CD14-positive monocyte (primary cell): ENCODE measurements around the gene MCCC2. TPM values are rescaled to one million over a fixed set of nuclear protein-coding genes. Genes with fewer than 3 reads are reported as not detected.

ENCODE experiments used
- DNase-seq, 3 donors: peaks; one replicate each; pipeline ENCODE4 v3.0.0-alpha.2; 2011 to 2022
- H2AFZ ChIP-seq: 2 replicates; pipeline ENCODE4 v1.6.0; 2012; ENCODE audit warnings: mild to moderate bottlenecking, low read depth, low read length, inconsistent platforms; ENCODE audit not compliant: insufficient read depth, poor library complexity, severe bottlenecking
- H3K27ac ChIP-seq, 2 donors: 1 replicate in 1 of 2; 2 replicates in 1 of 2; pipeline ENCODE4 v1.5.1; 2012 to 2013; ENCODE audit warnings: low read length in 2 of 2, control low read depth in 1 of 2, inconsistent platforms in 1 of 2, low read depth in 1 of 2, mild to moderate bottlenecking in 1 of 2
- H3K27me3 ChIP-seq, 2 donors: one replicate each; pipeline versions ENCODE4 v1.6.0 to v1.6.1; 2011 to 2013; ENCODE audit warnings: low read length in 2 of 2; ENCODE audit not compliant: control insufficient read depth in 2 of 2, insufficient read depth in 2 of 2
- H3K36me3 ChIP-seq, 2 donors: replicated peaks in 1 of 2; 1 replicate in 1 of 2; 2 replicates in 1 of 2; pipeline versions ENCODE4 v1.5.1 to v1.6.1; 2012 to 2013; ENCODE audit warnings: low read length in 2 of 2, control low read depth in 1 of 2, inconsistent platforms in 1 of 2, mild to moderate bottlenecking in 1 of 2; ENCODE audit not compliant: insufficient read depth in 2 of 2, control insufficient read depth in 1 of 2
- H3K4me1 ChIP-seq, 2 donors: 1 replicate in 1 of 2; 2 replicates in 1 of 2; pipeline versions ENCODE4 v1.5.1 to v1.6.1; 2012 to 2013; ENCODE audit warnings: low read length in 2 of 2, control low read depth in 1 of 2, inconsistent platforms in 1 of 2, mild to moderate bottlenecking in 1 of 2, moderate library complexity in 1 of 2; ENCODE audit not compliant: insufficient read depth in 2 of 2, control insufficient read depth in 1 of 2
- H3K4me2 ChIP-seq: replicated peaks from 2 replicates; pipeline ENCODE3; 2012; ENCODE audit warnings: low read length, moderate library complexity, mild to moderate bottlenecking; ENCODE audit not compliant: poor library complexity, severe bottlenecking; ENCODE audit errors: extremely low read depth
- H3K4me3 ChIP-seq, 3 experiments: fragments of 200-600 bp in 1 of 3; sonication (generic) in 1 of 3; replicated peaks in 1 of 3; 1 replicate in 2 of 3; 2 replicates in 1 of 3; pipeline ENCODE4 v1.5.1; 2011 to 2013; ENCODE audit warnings: low read length in 3 of 3, mild to moderate bottlenecking in 3 of 3, control low read depth in 2 of 3, low read depth in 2 of 3, inconsistent platforms in 1 of 3, moderate library complexity in 1 of 3
- H3K79me2 ChIP-seq: 2 replicates; pipeline ENCODE4 v1.6.0; 2012; ENCODE audit warnings: mild to moderate bottlenecking, control low read depth, inconsistent platforms, low read length, moderate library complexity; ENCODE audit not compliant: insufficient read depth
- H3K9ac ChIP-seq: 2 replicates; pipeline ENCODE4 v1.6.0; 2017; ENCODE audit warnings: low read length, mild to moderate bottlenecking; ENCODE audit not compliant: insufficient read depth, poor library complexity, severe bottlenecking
- H3K9me3 ChIP-seq, 2 donors: replicated peaks in 1 of 2; 1 replicate in 1 of 2; 2 replicates in 1 of 2; pipeline versions ENCODE4 v1.5.1 to v1.6.1; 2012 to 2013; ENCODE audit warnings: low read length in 2 of 2, control low read depth in 1 of 2; ENCODE audit not compliant: control insufficient read depth in 1 of 2, insufficient read depth in 1 of 2
- H4K20me1 ChIP-seq: 2 replicates; pipeline ENCODE4 v1.6.0; 2012; ENCODE audit warnings: mild to moderate bottlenecking, low read length, control low read depth, moderate library complexity; ENCODE audit not compliant: insufficient read depth
- H3K27ac Mint-ChIP-seq, 7 donors: one replicate each; pipeline ENCODE4 v1.8.0; 2020; ENCODE audit warnings: mild to moderate bottlenecking in 7 of 7, mixed read lengths in 7 of 7, moderate library complexity in 6 of 7, inconsistent platforms in 2 of 7
- H3K27me3 Mint-ChIP-seq, 3 donors: one replicate each; pipeline ENCODE4 v1.8.0; 2021 to 2022; ENCODE audit warnings: low read depth in 3 of 3, mild to moderate bottlenecking in 3 of 3, mixed read lengths in 3 of 3, moderate library complexity in 3 of 3, inconsistent platforms in 1 of 3
- H3K36me3 Mint-ChIP-seq, 2 donors: one replicate each; pipeline ENCODE4 v1.8.0; 2020; ENCODE audit warnings: mixed read lengths in 2 of 2, inconsistent platforms in 1 of 2, mild to moderate bottlenecking in 1 of 2
- H3K4me1 Mint-ChIP-seq: one replicate; pipeline ENCODE4 v1.8.0; 2020; ENCODE audit warnings: mild to moderate bottlenecking, mixed read lengths
- H3K4me3 Mint-ChIP-seq, 2 donors: one replicate each; pipeline ENCODE4 v1.8.0; 2020; ENCODE audit warnings: mild to moderate bottlenecking in 2 of 2, mixed read lengths in 2 of 2, moderate library complexity in 1 of 2
- H3K9me3 Mint-ChIP-seq, 7 donors: one replicate each; pipeline ENCODE4 v1.8.0; 2020 to 2022; ENCODE audit warnings: mixed read lengths in 7 of 7, mild to moderate bottlenecking in 6 of 7, moderate library complexity in 6 of 7, inconsistent platforms in 2 of 7
- WGBS: methylation state at CpG from one replicate; pipeline ENCODE4 v1.1.5; 2013; ENCODE audit warnings: missing lambda C conversion rate; ENCODE audit not compliant: insufficient coverage; 5-methylcytosine and 5-hydroxymethylcytosine counted together
- intact Hi-C, 2 donors: fragments of 100-400 bp; cut with micrococcal nuclease; formaldehyde crosslinking; loops; one replicate each; pipeline versions ENCODE4 v1.15.0 to v1.15.1; 2023
- polyA plus RNA-seq, 3 donors: library from polyadenylated mRNA; depleted of rRNA in 1 of 3; unstranded in 2 of 3; stranded (reverse) in 1 of 3; fragments of 300-500 nt in 2 of 3; fragments of >200 nt in 1 of 3; fragmentation: Illumina TruSeq in 2 of 3; gene quantifications; 1 replicate in 2 of 3; 2 replicates in 1 of 3; pipeline ENCODE4 v1.2.3, GENCODE V29; 2012 to 2021
- TF ChIP-seq, protein P1 (sequence below): fragments of 200-600 bp; IDR thresholded peaks from one replicate; pipeline ENCODE4 v1.8.0; 2022; ENCODE audit warnings: antibody characterized with exemption, mild to moderate bottlenecking

The MCCC2 gene
- polyA plus RNA-seq, 3 donors = 15.4 to 21.9 (median 16.5) TPM

- H4K20me1 ChIP-seq = no peaks in the 10 kb centered on the region
- H3K9ac ChIP-seq = no peak overlapping the region
- no peak overlapping the region for H2AFZ ChIP-seq
- Mint-ChIP-seq H3K27me3 (peaks cover 2 to 4% (median 3%) of the 10 kb centered on the region in 3 donors), H3K27ac (no peak overlapping the region), H3K4me3 (no peak overlapping the region), H3K9me3 (peaks cover 0 to 1% (median 0%) of the 10 kb centered on the region in 7 donors), H3K4me1 (no peaks in the 10 kb centered on the region), H3K36me3 (no peaks in the 10 kb centered on the region)
- H3K79me2 ChIP-seq = no peaks in the 10 kb centered on the region
- H3K27me3 ChIP-seq = peaks cover 0 to 2% of the 10 kb centered on the region in 2 donors
- TF ChIP-seq, protein P1, sequence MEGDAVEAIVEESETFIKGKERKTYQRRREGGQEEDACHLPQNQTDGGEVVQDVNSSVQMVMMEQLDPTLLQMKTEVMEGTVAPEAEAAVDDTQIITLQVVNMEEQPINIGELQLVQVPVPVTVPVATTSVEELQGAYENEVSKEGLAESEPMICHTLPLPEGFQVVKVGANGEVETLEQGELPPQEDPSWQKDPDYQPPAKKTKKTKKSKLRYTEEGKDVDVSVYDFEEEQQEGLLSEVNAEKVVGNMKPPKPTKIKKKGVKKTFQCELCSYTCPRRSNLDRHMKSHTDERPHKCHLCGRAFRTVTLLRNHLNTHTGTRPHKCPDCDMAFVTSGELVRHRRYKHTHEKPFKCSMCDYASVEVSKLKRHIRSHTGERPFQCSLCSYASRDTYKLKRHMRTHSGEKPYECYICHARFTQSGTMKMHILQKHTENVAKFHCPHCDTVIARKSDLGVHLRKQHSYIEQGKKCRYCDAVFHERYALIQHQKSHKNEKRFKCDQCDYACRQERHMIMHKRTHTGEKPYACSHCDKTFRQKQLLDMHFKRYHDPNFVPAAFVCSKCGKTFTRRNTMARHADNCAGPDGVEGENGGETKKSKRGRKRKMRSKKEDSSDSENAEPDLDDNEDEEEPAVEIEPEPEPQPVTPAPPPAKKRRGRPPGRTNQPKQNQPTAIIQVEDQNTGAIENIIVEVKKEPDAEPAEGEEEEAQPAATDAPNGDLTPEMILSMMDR = no peak
- H3K4me1 ChIP-seq = no peaks in the 10 kb centered on the region
- no peaks in the 10 kb centered on the region for H3K9me3 ChIP-seq
- H3K4me2 ChIP-seq = no peak overlapping the region
- H3K27ac ChIP-seq = no peak overlapping the region
- no peak overlapping the region for H3K4me3 ChIP-seq
- intact Hi-C loops = no loop called here
- WGBS = no CpG with 5 or more reads among the region's 4 CpGs
- no peak for DNase-seq
- no peaks in the 10 kb centered on the region for H3K36me3 ChIP-seq
These were observed 116.8 kb downstream of the MCCC2 start for GRCh38 chr5:71703941-71704340.

DNA sequence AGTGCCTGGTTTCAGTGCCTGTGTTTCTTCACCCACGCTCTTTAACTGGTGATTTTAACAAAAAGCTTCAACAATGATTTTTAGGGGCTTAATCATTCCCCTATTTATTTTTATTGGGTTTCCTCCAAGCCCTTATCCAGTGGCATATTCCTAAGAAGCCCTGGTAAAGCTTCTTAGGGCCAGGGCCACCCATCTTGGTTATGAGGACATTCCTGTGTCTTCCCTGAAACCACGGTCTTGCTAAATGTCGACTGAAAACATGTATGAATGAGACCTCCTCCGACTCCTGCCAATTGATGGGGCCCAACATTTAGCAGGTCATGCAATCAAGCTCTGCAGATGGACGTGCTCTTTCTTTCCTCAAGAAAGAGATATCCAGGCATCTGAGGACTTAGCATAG lies 118.3 kb downstream of the MCCC2 start:
- no peaks in the 10 kb centered on the region for H3K4me1 Mint-ChIP-seq
- intact Hi-C loops = no loop called here
- no peaks in the 10 kb centered on the region for H3K79me2 ChIP-seq
- no peak overlapping the region for H3K27ac ChIP-seq
- peaks cover 2 to 4% (median 3%) of the 10 kb centered on the region in 3 donors for H3K27me3 Mint-ChIP-seq
- no peak overlapping the region for H3K4me3 Mint-ChIP-seq
- H3K36me3 ChIP-seq = no peaks in the 10 kb centered on the region
- H3K27me3 ChIP-seq = peaks cover 0 to 2% of the 10 kb centered on the region in 2 donors
- no peaks in the 10 kb centered on the region for H3K4me1 ChIP-seq
- no peaks in the 10 kb centered on the region for H4K20me1 ChIP-seq
- H3K9me3 Mint-ChIP-seq = peaks cover 0 to 1% (median 0%) of the 10 kb centered on the region in 7 donors
- no peak for DNase-seq
- H2AFZ ChIP-seq = no peak overlapping the region
- H3K27ac Mint-ChIP-seq = no peak overlapping the region
- H3K4me2 ChIP-seq = no peak overlapping the region
- no peaks in the 10 kb centered on the region for H3K36me3 Mint-ChIP-seq
- H3K9ac ChIP-seq = no peak overlapping the region
- TF ChIP-seq, protein P1 = no peak
- no peak overlapping the region for H3K4me3 ChIP-seq
- 98% methylated on average over 5 of the region's 5 CpGs for WGBS
- H3K9me3 ChIP-seq = no peaks in the 10 kb centered on the region
